Gastroesophageal sphincter (tissue), 4 donors: ENCODE measurements around the gene CXCL16. TPM values are rescaled to one million over a fixed set of nuclear protein-coding genes. Genes with fewer than 3 reads are reported as not detected.
A peak's percentile ranks its signal among the peaks of the same experiment; 100 is the strongest.

Experiments
- ATAC-seq: fragments of 150-250 bp; one replicate; pipeline ENCODE4 v1.9.1; 2016; ENCODE audit warnings: mild to moderate bottlenecking, moderate library complexity
- H3K27ac ChIP-seq, 4 donors: fragments of 200-600 bp; sonication (generic) in 3 of 4; 1 replicate in 3 of 4; 2 replicates in 1 of 4; pipeline ENCODE4 v1.5.1; 2016 to 2019
- H3K27me3 ChIP-seq: fragments of 200-600 bp; sonication (generic); one replicate; pipeline ENCODE4 v1.5.1; 2019
- H3K36me3 ChIP-seq, 2 donors: fragments of 200-600 bp; sonication (generic); one replicate each; pipeline ENCODE4 v1.5.1; 2019; ENCODE audit warnings: control low read depth in 1 of 2
- H3K4me1 ChIP-seq, 3 donors: fragments of 200-600 bp; sonication (generic); 1 replicate in 2 of 3; 2 replicates in 1 of 3; pipeline ENCODE4 v1.5.1; 2016 to 2019; ENCODE audit warnings: control low read depth in 2 of 3
- H3K4me3 ChIP-seq, 2 donors: fragments of 200-600 bp; sonication (generic); one replicate each; pipeline ENCODE4 v1.5.1; 2019; ENCODE audit warnings: mild to moderate bottlenecking in 1 of 2, moderate library complexity in 1 of 2
- H3K9me3 ChIP-seq, 3 donors: fragments of 200-600 bp; sonication (generic); one replicate each; pipeline ENCODE4 v1.5.1; 2017 to 2019; ENCODE audit warnings: control low read depth in 2 of 3
- CTCF ChIP-seq, 4 experiments: fragments of 200-600 bp in 2 of 4; fragments of 450-650 bp in 2 of 4; sonication (generic) in 1 of 4; IDR thresholded peaks; one replicate each; pipeline ENCODE4 v1.5.1; 2017 to 2019; ENCODE audit warnings: antibody characterized with exemption in 4 of 4, mild to moderate bottlenecking in 2 of 4, moderate library complexity in 2 of 4
- EP300 ChIP-seq: sonication (generic); formaldehyde crosslinking; IDR thresholded peaks from one replicate; pipeline ENCODE4 v1.6.1; 2017; ENCODE audit warnings: antibody characterized with exemption, mild to moderate bottlenecking
- POLR2A ChIP-seq, 2 donors: fragments of 450-650 bp; IDR thresholded peaks; one replicate each; pipeline ENCODE4 v1.6.1; 2017; ENCODE audit warnings: antibody characterized with exemption in 2 of 2, mild to moderate bottlenecking in 2 of 2, moderate library complexity in 1 of 2
- POLR2AphosphoS5 ChIP-seq: sonication (generic); formaldehyde crosslinking; IDR thresholded peaks from one replicate; pipeline ENCODE4 v1.6.1; 2017; ENCODE audit warnings: antibody characterized with exemption
- WGBS, 2 donors: methylation state at CpG; one replicate each; pipeline ENCODE4 v1.1.5; 2018; ENCODE audit warnings: low coverage in 1 of 2; 5-methylcytosine and 5-hydroxymethylcytosine counted together
- total RNA-seq, 4 donors: library from RNA; depleted of rRNA; stranded (reverse); fragments of >200 nt; gene quantifications; one replicate each; pipeline ENCODE4 v1.1.0, GENCODE V29; 2016

Gene CXCL16
- total RNA-seq, 4 donors from 2014 or later = 5.3 to 11.6 (median 8.3) TPM

GRCh38 chr17:4786106-4786511, 46.4 kb upstream of the CXCL16 start, which contains the start of gene VMO1:
Gene VMO1, minus strand, starts transcription at chr17:4786364. Its CDS starts 12 bp downstream, at chr17:4786352.
- Histone ChIP-seq H3K36me3 (no peaks in the 10 kb centered on the region), H3K4me1 (peaks cover 0 to 54% (median 28%) of the 10 kb centered on the region in 3 donors), H3K27ac (peak within 1 kb of the TSS in 3 of 4 donors; percentile 7 to 45 (median 35)), H3K4me3 (peak within 1 kb of the TSS in 1 of 2 donors; percentile 41), H3K9me3 (no peaks in the 10 kb centered on the region), H3K27me3 (peaks cover 51% of the 10 kb centered on the region)
- WGBS, 2 donors = 10% methylated on average over 2 of the region's 24 CpGs; no CpG with 5 or more reads in 1 of the 2 donors
- TF ChIP-seq CTCF (IDR thresholded peaks at IDR 0.05) (no peak), POLR2AphosphoS5 (no peak), EP300 (no peak), POLR2A (IDR thresholded peaks at IDR 0.05) (no peak)
- no peak for ATAC-seq

DNA sequence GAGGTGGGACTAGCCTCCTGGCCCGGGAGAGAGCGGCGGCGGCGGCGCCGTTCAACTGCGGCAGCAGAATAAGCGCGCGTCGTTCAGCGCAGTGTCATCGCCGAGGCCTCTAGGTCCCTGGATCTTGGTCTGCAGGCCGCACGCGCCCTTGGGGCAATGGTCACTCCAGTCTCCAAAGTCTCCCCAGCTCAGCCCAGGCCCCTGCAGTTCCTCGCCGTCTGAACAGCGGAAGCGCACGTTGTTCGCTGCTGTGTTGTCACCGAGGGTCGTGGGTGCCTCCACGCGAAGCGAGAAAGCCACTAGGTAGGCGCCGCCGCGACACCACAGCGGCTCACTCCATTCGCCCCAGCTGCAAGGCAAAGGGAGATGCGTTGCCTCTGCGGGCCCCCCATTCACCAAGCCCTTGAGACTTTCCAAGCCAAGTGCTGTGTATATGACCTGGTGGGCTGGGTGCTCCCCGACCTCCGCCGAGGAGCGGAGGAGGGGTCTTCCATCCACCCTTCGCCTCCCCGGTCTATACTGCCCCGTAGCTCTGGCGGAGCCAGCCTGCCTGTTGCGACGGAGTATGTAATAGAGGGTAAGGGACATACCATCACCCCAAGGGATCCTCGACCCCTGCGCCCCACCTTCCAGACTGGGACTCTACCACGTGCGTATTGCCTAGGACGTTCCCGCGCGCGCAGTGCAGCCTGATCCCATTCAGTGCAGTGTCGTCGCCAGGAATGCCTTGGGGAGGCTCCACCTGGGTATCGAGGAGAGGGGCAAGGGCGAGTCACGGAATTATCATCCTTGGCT, 45.8 kb upstream of the CXCL16 start:
- TF ChIP-seq POLR2A (IDR thresholded peaks at IDR 0.05) (no peak), POLR2AphosphoS5 (no peak), CTCF (IDR thresholded peaks at IDR 0.05) (no peak), EP300 (no peak)
- H3K4me3 ChIP-seq = peak overlapping the region in 1 of 2 donors; percentile 41
- WGBS, 2 donors = 13% methylated on average over 15 of the region's 61 CpGs; no CpG with 5 or more reads in 1 of the 2 donors
- H3K27me3 ChIP-seq = peaks cover 57% of the 10 kb centered on the region
- peak overlapping the region in 2 of 4 donors; percentile 35 to 45 for H3K27ac ChIP-seq
- no peaks in the 10 kb centered on the region for H3K9me3 ChIP-seq
- ATAC-seq = no peak
- H3K4me1 ChIP-seq = peaks cover 0 to 49% (median 28%) of the 10 kb centered on the region in 3 donors
- H3K36me3 ChIP-seq = no peaks in the 10 kb centered on the region

DNA sequence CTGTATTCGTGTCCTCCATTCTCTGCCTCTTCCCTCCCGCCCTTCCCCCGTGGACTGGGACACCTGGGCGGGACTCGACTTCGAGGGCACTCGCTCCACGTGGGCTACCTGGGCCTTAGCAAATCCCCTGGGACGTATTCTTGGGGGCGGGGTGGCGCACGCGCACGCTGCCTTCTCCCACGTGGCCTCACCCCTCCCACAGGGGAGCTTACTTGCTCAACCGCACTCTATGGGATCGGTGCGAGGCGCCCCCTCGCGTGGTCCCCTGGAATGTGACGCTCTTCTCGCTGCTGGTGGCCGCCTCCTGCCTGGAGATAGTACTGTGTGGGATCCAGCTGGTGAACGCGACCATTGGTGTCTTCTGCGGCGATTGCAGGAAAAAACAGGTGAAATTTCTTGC, 42.9 kb upstream of the CXCL16 start:
- WGBS, 2 donors = no CpG with 5 or more reads among the region's 28 CpGs
- no peaks in the 10 kb centered on the region for H3K9me3 ChIP-seq
- TF ChIP-seq POLR2A (IDR thresholded peaks at IDR 0.05) (no peak), EP300 (no peak), CTCF (IDR thresholded peaks at IDR 0.05) (no peak), POLR2AphosphoS5 (no peak)
- peaks cover 0 to 29% (median 19%) of the 10 kb centered on the region in 3 donors for H3K4me1 ChIP-seq
- H3K27me3 ChIP-seq = peaks cover 84% of the 10 kb centered on the region
- H3K27ac ChIP-seq = no peak overlapping the region
- ATAC-seq = no peak
- H3K36me3 ChIP-seq = no peaks in the 10 kb centered on the region
- no peak overlapping the region for H3K4me3 ChIP-seq

GRCh38 chr17:4780325-4780955, 40.7 kb upstream of the CXCL16 start:
- Histone ChIP-seq H3K9me3 (no peaks in the 10 kb centered on the region), H3K27ac (no peak overlapping the region), H3K36me3 (no peaks in the 10 kb centered on the region), H3K4me1 (peaks cover 0 to 7% (median 3%) of the 10 kb centered on the region in 3 donors), H3K27me3 (peaks cover 93% of the 10 kb centered on the region), H3K4me3 (no peak overlapping the region)
- TF ChIP-seq EP300 = no peak
- no peak for TF ChIP-seq POLR2A (IDR thresholded peaks at IDR 0.05)
- TF ChIP-seq CTCF (IDR thresholded peaks at IDR 0.05) = no peak
- TF ChIP-seq POLR2AphosphoS5 = no peak
- 60 to 68% methylated on average over 1 to 9 of the region's 11 CpGs for WGBS, 2 donors
- no peak for ATAC-seq
